22Rv1 (cell line): ENCODE results near the gene DSCAML1.

Experiments used
- ZFX ChIP-seq: fragments of 450-650 bp; IDR thresholded peaks from 2 replicates; pipeline ENCODE4 v1.6.1; 2017; ENCODE audit warnings: antibody characterized with exemption, borderline replicate concordance
- TF ChIP-seq, protein P1 (sequence below): fragments of 450-650 bp; IDR thresholded peaks from 2 replicates; pipeline ENCODE4 v1.5.1; 2017; ENCODE audit warnings: mild to moderate bottlenecking

DNA sequence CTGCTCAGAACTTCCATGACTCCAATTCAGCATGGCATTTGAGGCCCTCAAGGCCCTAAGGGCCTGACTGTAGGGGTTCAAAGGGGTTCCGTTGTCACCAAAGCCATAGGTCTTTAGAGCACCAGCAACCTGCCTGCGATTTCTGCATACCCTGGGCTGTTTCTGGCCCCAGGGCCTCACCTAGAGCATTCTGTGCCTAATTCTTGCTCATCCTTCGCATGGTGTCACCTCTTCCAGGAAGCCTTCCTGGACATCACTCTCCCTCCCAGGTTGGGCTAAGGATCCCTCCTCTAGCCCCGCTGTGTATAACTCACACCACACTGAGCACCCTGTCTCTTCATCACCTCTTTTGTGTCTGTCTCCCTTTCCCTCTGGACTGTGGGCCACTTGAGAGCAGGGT lies 275.0 kb downstream of the DSCAML1 start:
- TF ChIP-seq, protein P1, sequence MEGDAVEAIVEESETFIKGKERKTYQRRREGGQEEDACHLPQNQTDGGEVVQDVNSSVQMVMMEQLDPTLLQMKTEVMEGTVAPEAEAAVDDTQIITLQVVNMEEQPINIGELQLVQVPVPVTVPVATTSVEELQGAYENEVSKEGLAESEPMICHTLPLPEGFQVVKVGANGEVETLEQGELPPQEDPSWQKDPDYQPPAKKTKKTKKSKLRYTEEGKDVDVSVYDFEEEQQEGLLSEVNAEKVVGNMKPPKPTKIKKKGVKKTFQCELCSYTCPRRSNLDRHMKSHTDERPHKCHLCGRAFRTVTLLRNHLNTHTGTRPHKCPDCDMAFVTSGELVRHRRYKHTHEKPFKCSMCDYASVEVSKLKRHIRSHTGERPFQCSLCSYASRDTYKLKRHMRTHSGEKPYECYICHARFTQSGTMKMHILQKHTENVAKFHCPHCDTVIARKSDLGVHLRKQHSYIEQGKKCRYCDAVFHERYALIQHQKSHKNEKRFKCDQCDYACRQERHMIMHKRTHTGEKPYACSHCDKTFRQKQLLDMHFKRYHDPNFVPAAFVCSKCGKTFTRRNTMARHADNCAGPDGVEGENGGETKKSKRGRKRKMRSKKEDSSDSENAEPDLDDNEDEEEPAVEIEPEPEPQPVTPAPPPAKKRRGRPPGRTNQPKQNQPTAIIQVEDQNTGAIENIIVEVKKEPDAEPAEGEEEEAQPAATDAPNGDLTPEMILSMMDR, result no peak
- TF ChIP-seq ZFX, result no peak
